ENCODE data around the gene LMAN2.

LMAN2 gene, protein sequence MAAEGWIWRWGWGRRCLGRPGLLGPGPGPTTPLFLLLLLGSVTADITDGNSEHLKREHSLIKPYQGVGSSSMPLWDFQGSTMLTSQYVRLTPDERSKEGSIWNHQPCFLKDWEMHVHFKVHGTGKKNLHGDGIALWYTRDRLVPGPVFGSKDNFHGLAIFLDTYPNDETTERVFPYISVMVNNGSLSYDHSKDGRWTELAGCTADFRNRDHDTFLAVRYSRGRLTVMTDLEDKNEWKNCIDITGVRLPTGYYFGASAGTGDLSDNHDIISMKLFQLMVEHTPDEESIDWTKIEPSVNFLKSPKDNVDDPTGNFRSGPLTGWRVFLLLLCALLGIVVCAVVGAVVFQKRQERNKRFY

DNA sequence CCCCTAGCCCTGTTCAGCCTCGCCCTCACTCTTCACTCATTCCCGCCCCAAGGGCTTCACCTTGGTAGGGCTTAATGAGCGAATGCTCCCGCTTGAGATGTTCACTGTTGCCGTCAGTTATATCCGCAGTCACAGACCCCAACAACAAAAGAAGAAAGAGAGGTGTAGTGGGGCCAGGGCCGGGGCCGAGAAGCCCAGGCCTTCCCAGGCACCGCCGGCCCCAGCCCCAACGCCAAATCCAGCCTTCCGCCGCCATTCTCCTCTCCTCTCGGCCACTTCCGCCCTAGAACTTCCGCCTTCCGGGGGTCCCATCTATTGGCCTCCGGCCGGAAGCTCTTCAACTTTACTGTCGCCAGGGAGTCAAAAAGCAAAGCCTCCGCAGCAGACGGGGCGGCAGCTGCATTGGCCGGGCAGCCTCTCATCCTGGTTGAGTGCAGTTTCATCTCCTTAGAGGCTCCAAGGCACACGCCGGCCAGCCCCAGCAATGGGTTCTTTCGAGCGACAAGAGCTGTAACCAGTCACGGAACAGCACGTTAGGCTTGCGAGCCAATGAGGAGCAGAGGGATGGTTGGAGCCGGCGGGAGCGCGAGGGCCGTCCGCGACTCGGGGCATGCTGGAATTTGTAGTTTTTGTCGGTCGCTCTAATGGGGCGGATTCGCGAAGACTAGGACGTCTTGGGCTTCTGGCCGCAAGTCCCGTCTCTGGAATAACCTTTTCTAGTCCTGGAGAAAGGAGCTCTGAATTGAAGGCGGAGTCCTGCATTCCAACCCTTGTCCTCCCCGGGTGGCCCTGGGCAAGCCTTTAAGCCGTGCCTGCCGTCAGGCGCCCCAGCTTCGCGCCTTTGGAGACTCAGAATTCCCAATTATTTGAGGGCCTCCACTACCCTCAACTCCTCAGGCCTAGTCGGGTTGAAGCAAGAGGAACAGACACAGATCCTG, at the start of gene LMAN2:
Gene LMAN2, minus strand, starts transcription at position 277 of the 938 bp plus-strand sequence. Its CDS starts 21 bp downstream, at position 256.
- DNase-seq, result peak; percentile 76

DNA sequence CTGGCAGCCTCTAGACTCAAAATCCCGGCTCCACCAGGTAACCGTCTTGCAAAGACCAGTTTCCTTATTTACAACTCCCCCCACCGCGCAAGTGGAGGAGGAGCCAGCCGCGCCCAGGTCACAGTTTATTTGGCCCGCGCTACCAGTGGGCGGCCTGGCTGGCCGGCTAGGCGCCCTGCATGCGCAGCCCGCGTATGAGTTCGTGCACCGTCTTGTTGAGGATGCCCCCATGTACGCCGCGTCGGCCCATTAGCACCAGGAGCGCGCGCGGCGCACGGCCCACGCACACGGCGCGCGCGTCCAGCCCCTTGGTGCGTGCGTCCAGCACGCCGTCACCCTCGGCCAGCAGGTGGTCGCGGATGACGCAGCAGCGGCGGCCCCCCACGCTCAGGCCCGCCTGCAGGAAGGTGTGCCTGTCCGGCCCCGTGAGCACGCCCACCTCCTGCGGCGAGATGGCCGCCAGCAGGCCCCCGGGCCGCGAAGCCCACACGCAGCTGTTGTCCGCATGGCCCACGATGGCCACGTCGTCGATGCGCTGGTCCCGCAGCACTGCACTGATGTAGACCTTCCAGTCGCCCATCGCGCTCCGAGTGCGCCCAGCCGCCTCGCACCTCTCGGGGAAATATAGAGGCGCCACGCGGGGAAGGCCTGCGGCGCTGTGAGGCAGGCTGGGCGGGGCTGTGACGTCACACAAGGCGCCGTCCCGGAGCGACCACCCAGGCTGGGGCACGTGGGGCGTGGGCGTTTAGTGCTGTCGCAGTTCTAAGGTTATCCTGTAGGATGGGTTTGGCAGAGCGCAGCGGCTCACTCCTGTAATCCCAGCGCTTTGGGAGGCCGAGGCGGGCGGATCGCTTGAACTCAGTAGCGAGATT, 48.8 kb upstream of the LMAN2 start, which contains the start of gene PFN3:
Gene PFN3, minus strand, starts transcription at position 665 of the 872 bp plus-strand sequence. Its CDS starts 85 bp downstream, at position 580.
- no peak for DNase-seq

DNA sequence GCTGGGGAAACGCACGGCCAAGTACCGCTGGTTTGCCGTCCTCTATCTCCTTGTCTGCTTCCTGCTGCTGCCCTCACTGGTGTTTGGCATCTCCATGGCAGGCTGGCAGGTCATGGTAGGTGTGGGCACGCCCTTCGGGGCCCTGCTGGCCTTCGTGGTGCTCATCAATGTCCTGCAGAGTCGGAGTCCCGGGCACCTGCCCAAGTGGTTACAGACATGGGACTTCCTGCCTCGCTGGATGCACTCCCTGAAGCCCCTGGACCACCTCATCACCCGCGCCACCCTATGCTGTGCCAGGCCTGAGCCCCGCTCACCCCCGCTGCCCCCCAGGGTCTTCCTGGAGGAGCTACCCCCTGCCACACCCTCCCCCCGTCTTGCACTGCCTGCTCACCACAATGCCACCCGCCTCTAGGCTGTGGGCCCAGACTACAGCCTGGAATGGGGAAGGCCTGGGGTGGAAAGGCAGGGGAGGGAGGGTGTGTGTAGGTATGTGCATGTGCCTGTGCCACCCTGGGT, 46.5 kb upstream of the LMAN2 start:
- no peak for DNase-seq

DNA sequence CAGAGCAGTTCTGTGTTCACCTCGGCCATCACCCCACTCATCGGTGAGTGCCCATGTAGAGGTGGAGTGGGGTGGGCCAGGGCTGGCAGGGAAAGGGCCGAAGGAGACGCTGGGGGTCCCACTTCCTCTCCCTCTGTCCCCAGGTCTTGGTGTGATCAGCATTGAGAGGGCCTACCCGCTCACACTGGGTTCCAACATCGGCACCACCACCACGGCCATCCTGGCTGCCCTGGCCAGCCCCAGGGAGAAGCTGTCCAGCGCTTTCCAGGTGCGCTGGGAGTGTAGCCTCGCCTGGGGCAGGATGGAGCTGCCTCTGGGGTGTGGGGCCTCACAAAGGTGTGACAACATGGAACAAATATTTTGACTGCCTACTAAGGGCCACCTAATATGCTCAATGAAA, 45.3 kb upstream of the LMAN2 start:
- DNase-seq, result no peak

DNA sequence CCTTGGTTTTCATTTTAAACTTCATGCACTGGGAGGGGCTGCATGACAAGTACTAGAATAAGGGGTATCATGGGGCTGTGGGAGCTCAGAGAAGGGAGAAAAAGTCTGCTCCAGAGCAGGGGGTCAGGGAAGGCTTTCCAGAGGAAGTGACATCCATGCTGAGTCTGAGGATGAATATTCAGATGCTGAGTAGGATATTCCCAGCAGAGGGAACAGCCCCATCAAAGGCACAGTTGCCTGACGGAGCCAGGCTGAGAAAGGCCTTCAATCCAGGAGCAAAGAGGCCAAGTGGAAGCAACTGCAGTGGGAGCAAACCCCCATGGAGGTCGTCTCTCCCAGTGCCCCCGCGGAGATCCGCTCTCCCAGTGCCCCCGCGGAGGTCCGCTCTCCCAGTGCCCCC, 44.6 kb upstream of the LMAN2 start:
- no peak for DNase-seq

DNA sequence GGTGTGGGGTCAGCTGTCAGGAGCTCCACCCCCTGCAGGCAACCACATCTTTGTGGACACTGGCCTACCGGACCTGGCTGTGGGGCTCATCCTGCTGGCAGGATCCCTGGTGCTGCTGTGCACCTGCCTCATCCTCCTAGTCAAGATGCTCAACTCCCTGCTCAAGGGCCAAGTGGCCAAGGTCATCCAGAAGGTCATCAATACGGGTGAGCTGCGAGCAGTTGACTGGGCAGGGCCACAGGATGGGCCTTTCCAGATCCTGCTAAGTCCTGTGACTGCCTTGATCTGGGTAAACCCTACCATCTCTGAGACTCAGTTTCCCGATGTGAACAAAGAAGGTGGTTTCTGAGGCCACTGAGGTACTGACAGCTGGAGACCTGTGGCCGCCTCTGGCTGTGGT, 42.5 kb upstream of the LMAN2 start:
- DNase-seq, result no peak

DNA sequence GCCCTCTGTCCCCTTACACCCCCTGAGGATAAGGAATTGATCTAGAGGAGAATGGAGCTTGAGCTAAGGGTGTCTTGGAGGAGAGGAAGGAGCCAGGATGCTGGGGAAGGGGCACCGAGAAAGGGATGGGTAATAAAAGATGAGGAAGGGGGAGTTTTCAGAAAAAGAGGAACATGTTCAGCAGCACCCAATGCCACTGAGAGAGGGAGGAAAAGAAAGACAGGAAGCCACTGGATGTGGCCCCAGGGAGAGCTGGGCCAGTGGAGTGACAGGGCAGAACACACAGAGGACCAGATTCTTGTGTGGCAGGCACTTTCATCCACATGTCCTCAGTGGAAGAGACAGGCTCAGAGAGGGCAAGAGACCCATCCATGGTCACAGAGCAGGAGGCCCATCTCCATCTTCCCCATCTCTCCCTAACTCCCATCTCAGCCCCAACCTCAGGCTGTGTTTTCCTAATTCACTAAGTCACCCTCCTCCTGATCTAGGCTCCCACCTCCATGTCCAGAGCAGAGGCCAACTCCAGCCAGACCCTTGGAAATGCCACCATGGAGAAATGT, 41.8 kb upstream of the LMAN2 start:
- no peak for DNase-seq

DNA sequence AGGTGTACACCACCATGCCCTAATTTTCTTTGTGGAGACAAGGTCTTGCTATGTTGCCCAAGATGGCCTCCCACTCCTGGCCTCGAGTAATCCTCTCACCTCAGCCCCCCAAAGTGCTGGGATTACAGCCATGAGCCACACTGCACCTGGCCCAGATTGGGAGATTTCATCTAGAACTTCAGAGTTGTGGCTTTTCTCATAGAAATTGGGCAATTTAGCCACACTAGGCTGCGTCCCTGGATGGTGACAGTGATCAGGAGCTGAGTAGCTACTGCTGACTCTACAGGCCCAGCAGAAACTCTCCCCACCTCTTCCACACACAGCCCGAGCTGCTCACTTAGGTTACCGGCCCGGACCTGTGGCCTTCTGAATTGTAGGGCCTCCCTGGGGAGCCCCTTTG, 41.3 kb upstream of the LMAN2 start:
- DNase-seq, result no peak

DNA sequence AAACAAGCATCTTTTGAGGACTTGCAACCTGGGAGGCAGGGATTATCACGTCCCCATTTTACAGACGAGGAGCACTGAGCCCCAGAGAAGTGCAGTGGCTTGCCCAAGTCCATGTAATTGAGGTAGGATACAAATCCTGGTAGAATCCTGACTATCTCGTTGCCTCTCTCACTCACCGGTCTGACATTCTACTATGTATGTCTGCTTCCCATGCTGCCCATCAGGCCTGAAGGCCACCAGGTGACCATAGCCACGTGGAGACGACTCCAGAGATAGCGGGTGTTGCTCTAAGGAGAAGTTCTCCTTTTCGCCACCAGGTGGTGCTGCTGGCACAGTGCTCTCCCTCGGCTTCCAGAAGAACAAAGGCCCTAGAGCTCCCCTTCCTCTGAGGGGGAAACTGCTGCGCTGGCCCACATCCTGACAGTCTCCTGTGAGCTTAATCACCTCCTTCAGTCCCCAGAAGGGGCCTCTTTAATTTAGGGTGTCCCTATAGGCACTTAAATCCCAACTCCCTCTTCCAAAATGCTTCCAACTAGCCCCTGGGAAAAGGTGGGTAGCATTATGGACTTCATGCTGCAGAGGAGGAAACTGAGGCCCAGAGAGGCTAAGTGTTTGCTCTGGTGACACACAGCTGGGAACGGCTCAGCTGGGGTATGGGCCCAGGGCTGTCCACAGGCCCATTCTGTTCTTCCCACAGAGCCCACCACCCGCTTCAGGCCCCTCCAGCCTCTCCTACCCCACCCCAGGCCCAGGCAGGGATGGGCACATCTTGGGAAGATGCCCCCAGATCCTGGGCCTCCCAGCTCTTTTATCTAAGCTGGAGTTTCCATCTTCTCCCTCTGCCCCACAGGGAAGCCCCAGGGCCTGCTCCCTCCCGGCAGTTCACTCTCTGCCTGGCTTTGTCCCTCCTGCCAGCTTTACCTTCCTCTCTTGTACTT, 39.2 kb upstream of the LMAN2 start:
- DNase-seq, result peak; percentile 58

DNA sequence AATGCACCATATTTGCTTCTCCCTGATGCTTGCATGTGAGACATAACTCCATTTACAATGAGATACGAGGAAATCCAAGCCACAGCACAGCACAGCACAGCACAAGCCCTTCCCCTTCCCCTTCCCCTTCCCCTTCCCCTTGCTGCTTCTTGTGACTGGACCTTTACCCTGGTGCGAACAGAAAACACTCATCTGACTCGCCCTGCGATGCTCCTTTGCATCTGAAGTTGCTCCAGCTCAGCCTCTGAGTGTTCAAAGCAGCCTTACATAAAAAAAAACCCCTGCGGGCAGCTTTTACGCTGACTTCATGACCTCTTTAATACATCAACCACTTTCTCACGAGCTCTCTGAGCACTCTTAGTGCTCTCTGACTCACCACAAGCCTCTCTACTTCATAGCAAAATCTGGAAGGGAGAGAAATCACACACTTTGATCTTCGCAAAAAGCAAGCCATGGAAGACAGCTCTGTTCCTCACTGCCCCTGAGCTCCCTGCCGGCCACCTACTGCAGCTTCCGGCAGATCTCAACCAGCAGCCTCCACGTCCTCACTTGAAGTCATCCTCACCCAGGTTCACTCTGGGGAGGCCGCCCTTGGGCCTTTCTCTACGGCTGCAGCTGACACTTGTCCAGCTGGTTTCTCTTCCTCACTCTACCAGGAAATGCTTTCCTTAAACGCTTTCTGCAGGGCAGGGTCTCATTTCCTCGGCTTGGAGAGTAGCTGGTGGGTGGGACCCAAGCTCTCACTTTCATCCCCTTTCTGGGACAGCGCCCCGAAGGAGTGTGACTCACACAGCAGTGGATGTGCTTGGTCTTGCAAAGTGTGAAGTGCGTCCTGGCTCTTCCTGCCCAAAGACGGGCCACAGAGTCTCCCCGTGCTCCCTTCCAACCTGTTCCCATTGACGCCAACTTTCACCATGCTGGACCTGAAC, 38.0 kb upstream of the LMAN2 start:
- no peak for DNase-seq

DNA sequence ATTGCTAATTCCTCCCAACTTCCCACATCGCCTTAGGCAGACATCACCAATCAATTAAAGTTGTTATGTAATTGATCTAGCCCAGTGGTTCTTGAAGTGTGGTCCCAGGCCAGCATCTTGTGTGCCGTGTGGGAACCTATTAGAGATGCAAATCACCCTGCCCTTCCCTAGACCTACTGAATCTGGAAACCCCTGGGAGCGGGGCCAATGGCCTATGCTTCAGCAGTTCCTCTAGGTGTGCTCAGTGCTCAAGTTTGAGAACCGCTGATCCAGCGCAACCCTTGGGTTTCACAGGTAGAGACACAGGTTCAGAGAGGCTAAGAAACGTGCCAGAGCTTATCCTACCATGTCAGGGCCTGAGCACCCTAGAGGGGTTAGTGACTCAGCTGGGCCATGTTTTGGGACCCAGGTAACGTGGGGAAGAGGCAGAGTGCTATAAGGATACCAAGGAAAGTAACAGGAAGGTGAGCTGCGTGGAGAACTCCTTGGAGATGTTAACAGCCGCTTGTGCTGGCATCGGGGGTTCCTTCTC, 37.1 kb upstream of the LMAN2 start:
- no peak for DNase-seq

DNA sequence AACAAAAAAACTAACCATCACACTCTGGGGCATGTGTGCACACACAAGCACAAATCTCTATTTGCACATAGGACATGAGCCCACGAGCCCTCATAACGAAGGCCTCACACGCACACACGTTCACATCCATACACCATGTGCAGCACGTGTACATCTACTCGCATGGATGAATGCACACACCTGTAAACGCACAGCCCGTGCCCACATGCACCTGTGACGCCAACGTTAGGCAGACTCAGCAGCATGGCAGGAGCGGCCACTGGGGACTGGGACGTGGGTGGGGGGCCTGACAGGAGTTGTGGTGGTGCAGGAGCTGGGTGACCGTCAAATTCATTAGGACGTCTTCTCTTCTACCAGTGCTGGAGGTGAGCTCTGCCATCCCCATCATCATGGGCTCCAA, 35.9 kb upstream of the LMAN2 start:
- no peak for DNase-seq

DNA sequence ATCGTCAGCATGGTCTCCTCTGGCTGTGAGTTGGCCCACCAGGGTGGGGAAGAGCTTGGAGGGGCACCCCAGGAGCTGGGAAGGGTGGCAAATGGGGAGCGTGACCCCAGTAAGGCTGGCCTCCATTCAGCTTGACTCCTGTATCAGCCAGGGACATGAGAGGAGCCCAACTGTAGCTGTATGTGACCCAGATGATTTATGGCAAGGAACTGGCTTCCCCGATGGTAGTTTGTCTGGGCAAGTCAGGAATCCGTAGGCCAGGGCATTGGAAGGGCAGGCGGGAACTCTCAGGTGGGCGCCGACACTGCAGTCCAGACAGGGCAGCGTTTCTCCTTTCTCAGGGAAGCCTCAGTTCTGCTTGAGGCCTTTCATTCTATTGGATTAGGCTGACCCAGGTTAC, 35.1 kb upstream of the LMAN2 start:
- no peak for DNase-seq

DNA sequence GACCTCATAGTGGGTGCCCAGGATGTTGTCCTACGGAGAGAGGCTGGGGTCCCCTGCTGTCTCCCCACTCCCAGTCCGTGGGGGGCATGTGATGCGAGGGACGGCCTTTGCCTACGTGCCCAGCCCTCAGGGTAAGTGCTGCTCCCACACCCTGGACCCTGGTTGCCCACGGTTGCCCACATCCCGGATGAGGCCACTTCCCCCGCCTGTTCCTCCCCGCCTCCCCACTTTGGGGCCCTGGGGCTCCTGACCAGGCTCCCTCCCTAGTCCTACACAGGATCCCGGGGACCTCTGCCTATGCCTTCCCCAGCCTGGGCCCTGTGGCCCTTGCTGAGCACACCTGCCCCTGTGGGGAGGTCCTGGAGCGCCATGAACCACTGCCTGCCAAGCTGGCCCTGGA, 34.3 kb upstream of the LMAN2 start:
- no peak for DNase-seq

DNA sequence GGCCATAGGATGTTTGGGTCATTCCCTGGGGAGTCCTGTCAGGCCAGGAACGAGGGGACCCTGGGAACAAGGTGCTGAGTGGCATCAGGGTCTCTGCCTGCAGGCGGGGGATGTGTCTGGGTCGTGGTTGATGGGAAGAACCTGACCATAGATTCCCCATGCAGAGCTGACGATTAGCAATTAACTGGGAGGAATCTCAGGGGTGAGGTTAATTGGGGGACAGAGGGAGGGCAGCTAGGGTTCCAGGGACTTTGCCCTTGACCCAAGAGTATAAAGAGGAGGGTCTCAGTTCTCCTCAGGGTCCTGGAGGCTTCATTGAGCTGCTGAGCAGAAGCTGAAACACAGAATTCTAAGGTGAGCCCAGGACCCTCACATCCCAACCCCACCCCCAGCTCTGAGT, 32.7 kb upstream of the LMAN2 start, which contains the start of gene SLC34A1:
Gene SLC34A1, plus strand, starts transcription at position 301 of the 400 bp plus-strand sequence. CDS start 1,308 bp downstream, outside the sequence.
- DNase-seq, result no peak

DNA sequence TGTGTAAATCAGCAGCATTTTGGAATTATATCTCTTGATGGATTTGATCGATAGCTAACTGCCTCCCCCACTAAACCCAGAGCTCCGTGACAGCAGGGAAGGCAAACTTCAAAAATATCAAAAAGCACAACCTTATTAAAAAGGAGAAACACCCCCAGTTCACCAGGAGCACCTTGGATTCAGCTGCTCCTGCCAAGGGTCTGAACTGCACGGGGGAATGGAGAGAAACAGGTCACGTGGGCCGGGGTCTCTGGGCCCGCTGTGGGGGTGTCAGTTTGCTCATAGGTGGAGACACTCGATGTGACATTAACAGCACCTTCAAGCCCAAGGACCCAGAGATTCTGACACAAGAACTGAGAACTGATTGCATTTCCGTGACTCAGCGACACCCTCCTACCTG, 31.7 kb upstream of the LMAN2 start:
- DNase-seq, result no peak

DNA sequence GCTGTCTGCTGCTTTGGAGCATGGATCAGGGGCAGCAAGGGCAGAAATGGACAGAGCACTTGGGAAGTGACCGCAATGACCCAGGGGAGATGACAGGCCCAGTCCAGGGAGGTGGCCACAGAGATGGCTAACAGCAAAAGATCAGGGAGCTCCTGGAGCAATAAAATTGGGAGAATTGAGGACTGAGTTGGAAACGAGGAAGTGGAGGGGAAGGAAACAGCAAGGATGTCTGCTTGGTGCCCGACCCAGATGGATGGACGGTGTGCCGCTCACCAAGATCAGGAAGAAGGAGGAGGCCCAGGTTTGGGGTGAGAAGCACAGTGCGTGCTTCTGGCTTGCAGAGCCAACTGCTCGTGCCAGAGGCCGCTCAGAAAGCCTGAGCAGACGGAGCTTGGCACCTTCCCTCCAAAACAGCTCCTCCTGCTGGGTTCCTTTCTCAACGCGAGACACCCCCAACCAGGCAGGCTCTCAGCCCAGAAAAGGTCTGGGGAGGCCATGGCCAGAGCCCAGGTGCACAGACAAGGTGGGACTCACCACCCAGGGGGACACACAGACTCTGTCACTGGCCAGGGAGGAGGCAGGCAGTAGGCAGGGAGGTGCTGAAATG, 31.1 kb upstream of the LMAN2 start:
- no peak for DNase-seq

DNA sequence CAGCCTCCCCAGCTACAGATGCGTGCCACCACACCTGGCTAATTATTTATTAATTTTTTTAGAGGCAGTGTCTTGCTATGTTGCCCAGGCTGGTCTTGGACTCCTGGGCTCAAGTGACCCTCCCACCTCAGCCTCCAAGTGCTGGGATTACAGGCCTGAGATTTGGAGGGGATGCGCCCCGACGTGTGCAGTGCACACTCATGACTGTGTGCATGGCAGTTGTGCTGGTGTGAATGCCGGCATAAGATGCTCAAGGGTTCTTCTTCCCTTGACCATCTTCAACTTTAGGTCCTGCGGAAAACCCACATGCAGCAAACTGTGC, 29.3 kb upstream of the LMAN2 start:
- no peak for DNase-seq

Measured in DMS153 (cell line).